ENCODE data around the gene LOXHD1.

The LOXHD1 gene

GRCh38 chr18:46531482-46531881, 125.5 kb downstream of the LOXHD1 start:
- no peak overlapping the region for H2AK5ac ChIP-seq (ENCODE audit: low read length, severe bottlenecking)
- no peak overlapping the region for H3K4ac ChIP-seq (ENCODE audit: low read depth in 1 of 2, low read length in 2 of 2)
- peaks cover under 1% of the 10 kb centered on the region for H3K4me1 ChIP-seq (ENCODE audit: control insufficient read depth, insufficient read depth, low read depth, low read length)
- 80% methylated on average over 2 of the region's 2 CpGs for WGBS
- no peak overlapping the region for H2BK5ac ChIP-seq (ENCODE audit: low read depth, low read length, poor library complexity, severe bottlenecking)
- H3K9ac ChIP-seq (ENCODE audit: low read length) = no peak overlapping the region
- DNase-seq = no peak
- no peaks in the 10 kb centered on the region for H3K36me3 ChIP-seq (ENCODE audit: control insufficient read depth in 1 of 2, insufficient read depth in 2 of 2, low read depth in 1 of 2, low read length in 2 of 2)
- H2BK120ac ChIP-seq (ENCODE audit: low read depth, low read length) = no peak overlapping the region
- no peak overlapping the region for H2AFZ ChIP-seq (ENCODE audit: low read depth, low read length)
- H3K27me3 ChIP-seq (ENCODE audit: control insufficient read depth in 1 of 2, insufficient read depth in 1 of 2, low read length in 2 of 2) = peaks cover 0 to 6% of the 10 kb centered on the region in 2 experiments
- no peak overlapping the region for H3K4me2 ChIP-seq (ENCODE audit: low read length, poor library complexity, severe bottlenecking)
- no peaks in the 10 kb centered on the region for H3K9me3 ChIP-seq (ENCODE audit: control insufficient read depth, low read length)
- no peaks in the 10 kb centered on the region for H3K79me1 ChIP-seq (replicated peaks; ENCODE audit: low read length, poor library complexity, severe bottlenecking)
- no peak overlapping the region for H4K8ac ChIP-seq (ENCODE audit: low read length)
- no peak overlapping the region for H4K91ac ChIP-seq (ENCODE audit: low read length)
- H3K18ac ChIP-seq (ENCODE audit: low read depth in 1 of 2, low read length in 2 of 2) = no peak overlapping the region
- no peak overlapping the region for H2BK15ac ChIP-seq (ENCODE audit: low read depth, poor library complexity, severe bottlenecking)
- no peak overlapping the region for H3K23ac ChIP-seq (ENCODE audit: low read length in 2 of 2)
- H3K4me3 ChIP-seq (ENCODE audit: insufficient read depth in 1 of 2, low read depth in 1 of 2, low read length in 2 of 2) = no peak overlapping the region
- H3K27ac ChIP-seq (ENCODE audit: low read length, poor library complexity, severe bottlenecking) = no peak overlapping the region
- no peak overlapping the region for H3K14ac ChIP-seq (ENCODE audit: low read length in 2 of 2)
- no peak overlapping the region for H2BK12ac ChIP-seq (ENCODE audit: low read length in 2 of 2)

DNA sequence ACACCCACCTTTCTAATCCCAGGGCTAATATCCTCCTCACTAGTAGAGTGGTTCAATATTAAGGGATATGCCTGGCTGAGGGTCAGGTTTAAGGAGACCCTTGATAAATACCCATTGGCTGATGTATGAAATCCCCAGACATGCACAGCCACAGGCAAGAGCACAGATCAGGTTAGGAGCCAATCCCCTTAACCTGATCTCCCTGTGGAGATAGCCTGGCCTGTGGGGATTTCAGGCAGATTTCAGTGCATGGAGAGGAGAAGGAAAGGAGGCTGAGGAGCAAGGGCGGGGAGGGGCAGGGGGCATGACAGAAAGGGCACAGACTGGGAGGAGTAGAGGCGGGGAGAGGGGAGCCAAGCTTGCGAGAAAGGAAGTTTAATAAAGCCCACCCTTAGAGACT, 129.0 kb downstream of the LOXHD1 start:
- WGBS = 64% methylated on average over 1 of the region's 3 CpGs
- Histone ChIP-seq H3K18ac (ENCODE audit: low read depth in 1 of 2, low read length in 2 of 2) (no peak overlapping the region), H3K9ac (ENCODE audit: low read length) (no peak overlapping the region), H4K8ac (ENCODE audit: low read length) (no peak overlapping the region), H3K23ac (ENCODE audit: low read length in 2 of 2) (no peak overlapping the region), H3K36me3 (ENCODE audit: control insufficient read depth in 1 of 2, insufficient read depth in 2 of 2, low read depth in 1 of 2, low read length in 2 of 2) (no peaks in the 10 kb centered on the region), H3K4me1 (ENCODE audit: control insufficient read depth, insufficient read depth, low read depth, low read length) (no peaks in the 10 kb centered on the region), H3K4me2 (ENCODE audit: low read length, poor library complexity, severe bottlenecking) (no peak overlapping the region), H3K14ac (ENCODE audit: low read length in 2 of 2) (no peak overlapping the region), H3K9me3 (ENCODE audit: control insufficient read depth, low read length) (no peaks in the 10 kb centered on the region), H2AFZ (ENCODE audit: low read depth, low read length) (no peak overlapping the region), H3K4ac (ENCODE audit: low read depth in 1 of 2, low read length in 2 of 2) (no peak overlapping the region), H2BK15ac (ENCODE audit: low read depth, poor library complexity, severe bottlenecking) (no peak overlapping the region), H3K79me1 (replicated peaks; ENCODE audit: low read length, poor library complexity, severe bottlenecking) (no peaks in the 10 kb centered on the region), H3K27ac (ENCODE audit: low read length, poor library complexity, severe bottlenecking) (no peak overlapping the region), H4K91ac (ENCODE audit: low read length) (no peak overlapping the region), H3K27me3 (ENCODE audit: control insufficient read depth in 1 of 2, insufficient read depth in 1 of 2, low read length in 2 of 2) (peaks cover 0 to 6% of the 10 kb centered on the region in 2 experiments), H2BK120ac (ENCODE audit: low read depth, low read length) (no peak overlapping the region), H3K4me3 (ENCODE audit: insufficient read depth in 1 of 2, low read depth in 1 of 2, low read length in 2 of 2) (no peak overlapping the region), H2BK5ac (ENCODE audit: low read depth, low read length, poor library complexity, severe bottlenecking) (no peak overlapping the region), H2BK12ac (ENCODE audit: low read length in 2 of 2) (no peak overlapping the region), H2AK5ac (ENCODE audit: low read length, severe bottlenecking) (no peak overlapping the region)
- no peak for DNase-seq

- DNase-seq = no peak
- Histone ChIP-seq H2BK15ac (ENCODE audit: low read depth, poor library complexity, severe bottlenecking) (no peak overlapping the region), H2BK120ac (ENCODE audit: low read depth, low read length) (no peak overlapping the region), H2AK5ac (ENCODE audit: low read length, severe bottlenecking) (no peak overlapping the region), H2BK5ac (ENCODE audit: low read depth, low read length, poor library complexity, severe bottlenecking) (no peak overlapping the region), H3K27ac (ENCODE audit: low read length, poor library complexity, severe bottlenecking) (no peak overlapping the region), H3K23ac (ENCODE audit: low read length in 2 of 2) (no peak overlapping the region), H3K4ac (ENCODE audit: low read depth in 1 of 2, low read length in 2 of 2) (no peak overlapping the region), H3K4me2 (ENCODE audit: low read length, poor library complexity, severe bottlenecking) (no peak overlapping the region), H3K79me1 (replicated peaks; ENCODE audit: low read length, poor library complexity, severe bottlenecking) (no peaks in the 10 kb centered on the region), H3K36me3 (ENCODE audit: control insufficient read depth in 1 of 2, insufficient read depth in 2 of 2, low read depth in 1 of 2, low read length in 2 of 2) (no peaks in the 10 kb centered on the region), H2AFZ (ENCODE audit: low read depth, low read length) (no peak overlapping the region), H4K8ac (ENCODE audit: low read length) (no peak overlapping the region), H3K4me1 (ENCODE audit: control insufficient read depth, insufficient read depth, low read depth, low read length) (no peaks in the 10 kb centered on the region), H3K9me3 (ENCODE audit: control insufficient read depth, low read length) (no peaks in the 10 kb centered on the region), H3K14ac (ENCODE audit: low read length in 2 of 2) (no peak overlapping the region), H3K9ac (ENCODE audit: low read length) (no peak overlapping the region), H4K91ac (ENCODE audit: low read length) (no peak overlapping the region), H3K27me3 (ENCODE audit: control insufficient read depth in 1 of 2, insufficient read depth in 1 of 2, low read length in 2 of 2) (peaks cover 0 to 3% of the 10 kb centered on the region in 2 experiments), H3K4me3 (ENCODE audit: insufficient read depth in 1 of 2, low read depth in 1 of 2, low read length in 2 of 2) (no peak overlapping the region), H3K18ac (ENCODE audit: low read depth in 1 of 2, low read length in 2 of 2) (no peak overlapping the region), H2BK12ac (ENCODE audit: low read length in 2 of 2) (no peak overlapping the region)
- WGBS = 80% methylated on average over 7 of the region's 7 CpGs
Measured at GRCh38 chr18:46519870-46520269, 137.2 kb downstream of the LOXHD1 start.

GRCh38 chr18:46518438-46518837, 138.6 kb downstream of the LOXHD1 start:
- no peaks in the 10 kb centered on the region for H3K36me3 ChIP-seq (ENCODE audit: control insufficient read depth in 1 of 2, insufficient read depth in 2 of 2, low read depth in 1 of 2, low read length in 2 of 2)
- no peak overlapping the region for H2BK15ac ChIP-seq (ENCODE audit: low read depth, poor library complexity, severe bottlenecking)
- no peak overlapping the region for H2BK120ac ChIP-seq (ENCODE audit: low read depth, low read length)
- no peak overlapping the region for H3K18ac ChIP-seq (ENCODE audit: low read depth in 1 of 2, low read length in 2 of 2)
- no peak overlapping the region for H3K4me3 ChIP-seq (ENCODE audit: insufficient read depth in 1 of 2, low read depth in 1 of 2, low read length in 2 of 2)
- no peak overlapping the region for H3K14ac ChIP-seq (ENCODE audit: low read length in 2 of 2)
- no peak overlapping the region for H3K23ac ChIP-seq (ENCODE audit: low read length in 2 of 2)
- no peak overlapping the region for H2BK12ac ChIP-seq (ENCODE audit: low read length in 2 of 2)
- no peak overlapping the region for H4K91ac ChIP-seq (ENCODE audit: low read length)
- H3K4me1 ChIP-seq (ENCODE audit: control insufficient read depth, insufficient read depth, low read depth, low read length) = no peaks in the 10 kb centered on the region
- H3K4ac ChIP-seq (ENCODE audit: low read depth in 1 of 2, low read length in 2 of 2) = no peak overlapping the region
- no peak overlapping the region for H2AK5ac ChIP-seq (ENCODE audit: low read length, severe bottlenecking)
- H3K4me2 ChIP-seq (ENCODE audit: low read length, poor library complexity, severe bottlenecking) = no peak overlapping the region
- peaks cover 0 to 3% of the 10 kb centered on the region in 2 experiments for H3K27me3 ChIP-seq (ENCODE audit: control insufficient read depth in 1 of 2, insufficient read depth in 1 of 2, low read length in 2 of 2)
- H2AFZ ChIP-seq (ENCODE audit: low read depth, low read length) = no peak overlapping the region
- no peaks in the 10 kb centered on the region for H3K79me1 ChIP-seq (replicated peaks; ENCODE audit: low read length, poor library complexity, severe bottlenecking)
- no peak overlapping the region for H4K8ac ChIP-seq (ENCODE audit: low read length)
- H3K9me3 ChIP-seq (ENCODE audit: control insufficient read depth, low read length) = no peaks in the 10 kb centered on the region
- no peak overlapping the region for H3K9ac ChIP-seq (ENCODE audit: low read length)
- no peak for DNase-seq
- no peak overlapping the region for H3K27ac ChIP-seq (ENCODE audit: low read length, poor library complexity, severe bottlenecking)
- no peak overlapping the region for H2BK5ac ChIP-seq (ENCODE audit: low read depth, low read length, poor library complexity, severe bottlenecking)
- 52% methylated on average over 6 of the region's 6 CpGs for WGBS

Data from mesenchymal stem cell (in vitro differentiated cells and primary cell).